MCF 10A (cell line): ENCODE data around the gene NOL11. TPM values are rescaled to one million over a fixed set of nuclear protein-coding genes. Genes with fewer than 3 reads are reported as not detected.

ENCODE experiments used
- BruUV-seq: library from RNA; stranded (reverse); fragments of 400-500 nt; replicated peaks from 2 replicates; lab custom pipeline; 2021; lab: Mats Ljungman, UMichigan
- CTCF ChIA-PET: fragments of 300-600 bp; sonication (Branson Sonifier 250); formaldehyde crosslinking; extraction: SDS; loops from one replicate; lab custom pipeline; 2021; ENCODE audit warnings: antibody characterized with exemption, inconsistent platforms; lab: Yijun Ruan, JAX
- POLR2A ChIA-PET: fragments of 300-600, 350-650 bp; sonication (Branson Sonifier 250); formaldehyde crosslinking; extraction: SDS; loops from one replicate; lab custom pipeline; 2020; ENCODE audit warnings: antibody characterized with exemption, inconsistent platforms; lab: Yijun Ruan, JAX
- DNase-seq: peaks from one replicate; pipeline ENCODE4 v3.0.0-alpha.2; 2018; ENCODE audit not compliant: unreplicated experiment
- H3K27ac Mint-ChIP-seq: one replicate; pipeline ENCODE4 v1.8.0; 2022; ENCODE audit warnings: mild to moderate bottlenecking, low read depth, mixed read lengths; ENCODE audit not compliant: unreplicated experiment
- H3K27me3 Mint-ChIP-seq: one replicate; pipeline ENCODE4 v1.8.0; 2022; ENCODE audit warnings: mixed read lengths; ENCODE audit not compliant: insufficient read depth, unreplicated experiment
- H3K36me3 Mint-ChIP-seq: one replicate; pipeline ENCODE4 v1.8.0; 2022; ENCODE audit warnings: mild to moderate bottlenecking, moderate library complexity, mixed read lengths; ENCODE audit not compliant: insufficient read depth, unreplicated experiment
- H3K4me1 Mint-ChIP-seq: one replicate; pipeline ENCODE4 v1.8.0; 2022; ENCODE audit warnings: mixed read lengths; ENCODE audit not compliant: insufficient read depth, unreplicated experiment
- H3K4me3 Mint-ChIP-seq: one replicate; pipeline ENCODE4 v1.8.0; 2022; ENCODE audit warnings: mild to moderate bottlenecking, moderate library complexity, mixed read lengths; ENCODE audit not compliant: unreplicated experiment
- H3K9me3 Mint-ChIP-seq: one replicate; pipeline ENCODE4 v1.8.0; 2022; ENCODE audit warnings: mixed read lengths; ENCODE audit not compliant: unreplicated experiment
- intact Hi-C: fragments of 100-400 bp; cut with micrococcal nuclease; formaldehyde crosslinking; loops from 2 replicates; pipeline ENCODE4 v1.14.1; 2022
- total RNA-seq: library from RNA; stranded (reverse); gene quantifications from 2 replicates; pipeline ENCODE4 v1.2.3, GENCODE V29; 2022
- TF ChIP-seq, protein P1 (sequence below): fragments of 200-600 bp; IDR thresholded peaks from one replicate; pipeline ENCODE4 v1.8.0; 2022; ENCODE audit warnings: antibody characterized with exemption, mild to moderate bottlenecking; ENCODE audit not compliant: unreplicated experiment

The NOL11 gene
- total RNA-seq, 1 experiment from 2014 or later, result 50.4 TPM

GRCh38 chr17:67675481-67675880 lies 42.3 kb upstream of the NOL11 start:
- DNase-seq, result no peak
- POLR2A ChIA-PET, result no interaction called here
- TF ChIP-seq, protein P1, sequence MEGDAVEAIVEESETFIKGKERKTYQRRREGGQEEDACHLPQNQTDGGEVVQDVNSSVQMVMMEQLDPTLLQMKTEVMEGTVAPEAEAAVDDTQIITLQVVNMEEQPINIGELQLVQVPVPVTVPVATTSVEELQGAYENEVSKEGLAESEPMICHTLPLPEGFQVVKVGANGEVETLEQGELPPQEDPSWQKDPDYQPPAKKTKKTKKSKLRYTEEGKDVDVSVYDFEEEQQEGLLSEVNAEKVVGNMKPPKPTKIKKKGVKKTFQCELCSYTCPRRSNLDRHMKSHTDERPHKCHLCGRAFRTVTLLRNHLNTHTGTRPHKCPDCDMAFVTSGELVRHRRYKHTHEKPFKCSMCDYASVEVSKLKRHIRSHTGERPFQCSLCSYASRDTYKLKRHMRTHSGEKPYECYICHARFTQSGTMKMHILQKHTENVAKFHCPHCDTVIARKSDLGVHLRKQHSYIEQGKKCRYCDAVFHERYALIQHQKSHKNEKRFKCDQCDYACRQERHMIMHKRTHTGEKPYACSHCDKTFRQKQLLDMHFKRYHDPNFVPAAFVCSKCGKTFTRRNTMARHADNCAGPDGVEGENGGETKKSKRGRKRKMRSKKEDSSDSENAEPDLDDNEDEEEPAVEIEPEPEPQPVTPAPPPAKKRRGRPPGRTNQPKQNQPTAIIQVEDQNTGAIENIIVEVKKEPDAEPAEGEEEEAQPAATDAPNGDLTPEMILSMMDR, result no peak
- Mint-ChIP-seq H3K4me1 (no peaks in the 10 kb centered on the region), H3K36me3 (no peaks in the 10 kb centered on the region), H3K9me3 (no peaks in the 10 kb centered on the region), H3K27ac (no peak overlapping the region), H3K4me3 (no peak overlapping the region), H3K27me3 (no peaks in the 10 kb centered on the region)
- CTCF ChIA-PET, result no interaction called here
- no TSS peak for BruUV-seq
- intact Hi-C loops, result no loop called here

- TF ChIP-seq, protein P1, result no peak
- no TSS peak for BruUV-seq
- no peak for DNase-seq
- intact Hi-C loops, result no loop called here
- Mint-ChIP-seq H3K36me3 (no peaks in the 10 kb centered on the region), H3K27me3 (no peaks in the 10 kb centered on the region), H3K27ac (no peak overlapping the region), H3K4me3 (no peak overlapping the region), H3K4me1 (no peaks in the 10 kb centered on the region), H3K9me3 (no peaks in the 10 kb centered on the region)
- ChIA-PET CTCF (interaction anchor here (0.6 kb wide), 1 partner anchor 301 kb away, joined by 3 read pairs; no protein-coding TSS in a partner anchor), POLR2A (interaction anchor here (0.6 kb wide), 1 partner anchor 96 kb away, joined by 3 read pairs; no protein-coding TSS in a partner anchor)
Measured at GRCh38 chr17:67676305-67676704, 41.4 kb upstream of the NOL11 start.

DNA sequence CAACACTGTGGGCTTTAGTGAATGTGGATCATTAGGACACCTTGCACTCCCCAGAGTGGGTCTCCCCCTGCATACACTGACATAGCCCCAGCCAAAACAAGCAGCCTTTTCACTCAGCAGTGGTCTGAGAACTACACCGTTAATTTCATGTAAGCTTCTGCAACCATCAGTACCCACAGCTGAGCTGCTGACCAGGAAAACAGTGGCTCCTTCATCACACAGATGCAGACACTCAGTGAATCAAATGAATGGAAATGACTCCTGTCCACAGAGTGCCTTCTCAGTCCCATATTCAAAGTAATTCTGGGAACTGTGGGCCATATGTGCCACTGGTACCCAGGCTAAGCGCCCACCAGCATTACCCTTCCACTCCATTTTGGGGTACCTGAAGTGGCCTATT lies 39.3 kb upstream of the NOL11 start:
- TF ChIP-seq, protein P1, result no peak
- BruUV-seq, result no TSS peak
- DNase-seq, result no peak
- H3K4me1 Mint-ChIP-seq, result no peaks in the 10 kb centered on the region
- H3K27me3 Mint-ChIP-seq, result no peaks in the 10 kb centered on the region
- intact Hi-C loops, result no loop called here
- H3K9me3 Mint-ChIP-seq, result no peaks in the 10 kb centered on the region
- POLR2A ChIA-PET, result interaction anchor here (0.7 kb wide), 1 partner anchor 29 kb away, joined by 3 read pairs; no protein-coding TSS in a partner anchor
- H3K27ac Mint-ChIP-seq, result no peak overlapping the region
- CTCF ChIA-PET, result interaction anchor here (1.0 kb wide), 1 partner anchor 12 kb away, joined by 3 read pairs; no protein-coding TSS in a partner anchor
- no peaks in the 10 kb centered on the region for H3K36me3 Mint-ChIP-seq
- H3K4me3 Mint-ChIP-seq, result no peak overlapping the region

GRCh38 chr17:67679225-67679624 lies 38.5 kb upstream of the NOL11 start:
- Mint-ChIP-seq H3K4me3 (no peak overlapping the region), H3K9me3 (no peaks in the 10 kb centered on the region), H3K4me1 (no peaks in the 10 kb centered on the region), H3K36me3 (no peaks in the 10 kb centered on the region), H3K27me3 (no peaks in the 10 kb centered on the region), H3K27ac (no peak overlapping the region)
- CTCF ChIA-PET, result no interaction called here
- BruUV-seq, result no TSS peak
- TF ChIP-seq, protein P1, result no peak
- POLR2A ChIA-PET, result no interaction called here
- intact Hi-C loops, result no loop called here
- no peak for DNase-seq
